Upper lobe of left lung (tissue), 6 donors: ENCODE results near the gene THRA. TPM values are rescaled to one million over a fixed set of nuclear protein-coding genes. Genes with fewer than 3 reads are reported as not detected.
A peak's percentile ranks its signal among the peaks of the same experiment; 100 is the strongest.

Source experiments
- ATAC-seq, 2 donors: fragments of 200-7000 bp; cut with Tn5 transposase; one replicate each; pipeline ENCODE4 v1.9.1; 2022; ENCODE audit warnings: mild to moderate bottlenecking in 2 of 2, moderate library complexity in 2 of 2; ENCODE audit not compliant: low FRiP score in 2 of 2
- DNase-seq, 2 donors: peaks; one replicate each; pipeline ENCODE4 v3.0.0-alpha.2; 2019 to 2020
- H3K27ac ChIP-seq, 4 donors: fragments of 200-600 bp; sonication (generic); one replicate each; pipeline ENCODE4 v1.5.1; 2016 to 2019
- H3K27me3 ChIP-seq, 4 donors: fragments of 200-600 bp; sonication (generic); one replicate each; pipeline ENCODE4 v1.5.1; 2017 to 2019
- H3K36me3 ChIP-seq, 4 donors: fragments of 200-600 bp; sonication (generic); one replicate each; pipeline ENCODE4 v1.5.1; 2016 to 2019
- H3K4me1 ChIP-seq, 4 donors: fragments of 200-600 bp; sonication (generic); one replicate each; pipeline ENCODE4 v1.5.1; 2018 to 2019
- H3K4me3 ChIP-seq, 4 donors: fragments of 200-600 bp; sonication (generic); one replicate each; pipeline ENCODE4 v1.5.1; 2017 to 2019; ENCODE audit warnings: mild to moderate bottlenecking in 2 of 4, moderate library complexity in 1 of 4
- H3K9me3 ChIP-seq, 4 donors: fragments of 200-600 bp; sonication (generic); one replicate each; pipeline ENCODE4 v1.5.1; 2018 to 2019
- EP300 ChIP-seq, 4 donors: sonication (generic); formaldehyde crosslinking; IDR thresholded peaks; one replicate each; pipeline ENCODE4 v1.5.1; 2017; ENCODE audit warnings: antibody characterized with exemption in 4 of 4, control low read depth in 2 of 4
- POLR2A ChIP-seq, 4 donors: fragments of 450-650 bp; IDR thresholded peaks; one replicate each; pipeline ENCODE4 v1.5.1; 2016 to 2017; ENCODE audit warnings: antibody characterized with exemption in 4 of 4, mild to moderate bottlenecking in 2 of 4
- POLR2AphosphoS5 ChIP-seq, 2 donors: sonication (generic); formaldehyde crosslinking; IDR thresholded peaks; one replicate each; pipeline ENCODE4 v1.5.1; 2017; ENCODE audit warnings: antibody characterized with exemption in 2 of 2
- WGBS, 2 donors: methylation state at CpG; one replicate each; pipeline ENCODE4 v1.1.5; 2017 to 2018; 5-methylcytosine and 5-hydroxymethylcytosine counted together
- total RNA-seq, 6 donors: library from RNA; depleted of rRNA in 4 of 6; stranded (reverse); fragments of >200 nt in 4 of 6; gene quantifications; one replicate each; pipeline versions ENCODE4 v1.1.0 to v1.2.1, GENCODE V29; 2016 to 2021
- TF ChIP-seq, protein P1 (sequence below), 6 experiments: fragments of 450-650 bp in 4 of 6; fragments of 200-600 bp in 2 of 6; sonication (generic) in 2 of 6; IDR thresholded peaks; one replicate each; pipeline ENCODE4 v1.5.1; 2016 to 2019; ENCODE audit warnings: antibody characterized with exemption in 6 of 6
- donor health status: DM: no; HTN: no; CAD: no; lungs with moderate emphysema.
- donor health status: DM: no; HTN: yes; CAD: no; lungs with severe emphysema.

Gene THRA
- total RNA-seq, 6 donors from 2014 or later = 31.0 to 55.3 (median 49.9) TPM

DNA sequence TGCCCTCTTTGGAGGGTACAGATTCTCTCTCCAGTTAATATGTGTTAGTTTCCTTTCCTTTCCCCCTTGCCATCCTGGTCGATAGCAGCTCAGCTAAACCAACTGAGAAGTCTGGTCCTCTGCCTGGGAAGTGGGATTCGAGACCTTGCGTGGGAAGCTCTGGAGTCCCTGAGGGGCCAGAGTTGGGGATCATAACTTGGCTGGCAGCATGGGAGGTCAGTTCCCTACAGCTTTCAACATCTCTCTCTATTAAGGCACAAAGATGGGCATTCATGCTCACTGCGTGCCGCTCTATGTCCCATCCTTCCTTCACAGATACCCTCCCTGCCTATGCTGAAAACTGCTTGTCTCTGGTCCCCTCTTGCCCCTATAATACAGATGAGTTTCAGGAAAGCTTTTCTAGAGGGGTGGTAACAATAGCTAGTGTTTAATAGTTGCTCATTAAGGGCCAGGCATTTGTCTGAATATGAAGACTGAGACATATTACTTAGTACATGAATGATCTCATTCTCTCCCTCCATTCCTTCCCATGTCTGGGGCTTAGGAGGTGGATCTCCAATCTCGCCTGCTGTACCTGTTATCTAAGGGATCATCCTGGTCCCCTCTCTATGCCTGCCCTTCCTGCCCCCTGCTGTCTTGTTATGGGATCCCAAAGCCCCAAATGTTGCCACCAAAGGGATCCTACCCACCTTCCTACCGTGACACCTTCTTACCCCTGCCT, 10.8 kb downstream of the THRA start:
- Histone ChIP-seq H3K27ac (peak overlapping the region; percentile 86 to 94 (median 90)), H3K36me3 (peaks cover 0 to 21% (median 5%) of the 10 kb centered on the region in 4 donors), H3K9me3 (no peaks in the 10 kb centered on the region), H3K27me3 (no peaks in the 10 kb centered on the region), H3K4me3 (no peak overlapping the region), H3K4me1 (peaks cover 79 to 88% (median 86%) of the 10 kb centered on the region in 4 donors)
- no peak for ATAC-seq
- TF ChIP-seq POLR2AphosphoS5 (IDR thresholded peaks at IDR 0.05) = no peak
- WGBS, 2 donors = 88 to 91% methylated on average over 7 of the region's 7 CpGs
- no peak for DNase-seq

DNA sequence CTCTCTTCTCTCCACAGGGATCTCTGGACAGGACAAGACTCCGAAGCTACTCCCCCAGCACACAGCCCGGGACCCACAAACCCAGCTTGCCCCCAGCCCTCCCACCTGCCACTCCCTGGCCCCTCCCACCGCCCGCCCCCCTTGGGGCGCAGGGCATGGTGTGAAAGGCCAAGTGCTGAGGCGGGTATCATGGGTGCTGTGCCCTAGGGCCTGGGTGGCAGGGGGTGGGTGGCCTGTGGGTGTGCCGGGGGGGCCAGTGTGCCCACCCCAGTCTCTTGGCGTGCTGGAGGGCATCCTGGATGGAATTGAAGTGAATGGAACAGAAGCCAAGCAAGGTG, 11.4 kb downstream of the THRA start:
- ATAC-seq = no peak

DNA sequence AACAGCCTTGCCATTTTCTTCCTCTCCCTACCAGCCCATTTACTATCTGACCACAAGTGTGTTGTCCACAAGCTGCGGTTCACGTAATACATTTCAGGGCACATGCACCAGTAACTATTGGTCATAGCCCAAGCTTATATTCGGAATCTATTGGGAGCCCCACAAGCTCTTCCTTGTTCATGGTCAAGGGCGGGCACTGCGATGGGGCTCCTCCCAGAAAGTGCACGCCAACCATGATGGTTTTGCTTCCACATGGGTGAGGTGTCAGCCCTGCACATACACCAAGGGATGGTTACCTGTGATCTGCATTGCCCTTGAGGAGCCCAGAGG, 12.1 kb downstream of the THRA start:
- peaks cover 0 to 32% (median 7%) of the 10 kb centered on the region in 4 donors for H3K36me3 ChIP-seq
- H3K9me3 ChIP-seq = no peaks in the 10 kb centered on the region
- WGBS, 2 donors = 51 to 55% methylated on average over 5 to 6 of the region's 6 CpGs
- peaks cover 67 to 76% (median 73%) of the 10 kb centered on the region in 4 donors for H3K4me1 ChIP-seq
- DNase-seq = no peak
- TF ChIP-seq POLR2A (IDR thresholded peaks at IDR 0.05) = no peak
- TF ChIP-seq POLR2AphosphoS5 (IDR thresholded peaks at IDR 0.05) = no peak
- no peak for TF ChIP-seq EP300 (IDR thresholded peaks at IDR 0.05)
- TF ChIP-seq, protein P1, sequence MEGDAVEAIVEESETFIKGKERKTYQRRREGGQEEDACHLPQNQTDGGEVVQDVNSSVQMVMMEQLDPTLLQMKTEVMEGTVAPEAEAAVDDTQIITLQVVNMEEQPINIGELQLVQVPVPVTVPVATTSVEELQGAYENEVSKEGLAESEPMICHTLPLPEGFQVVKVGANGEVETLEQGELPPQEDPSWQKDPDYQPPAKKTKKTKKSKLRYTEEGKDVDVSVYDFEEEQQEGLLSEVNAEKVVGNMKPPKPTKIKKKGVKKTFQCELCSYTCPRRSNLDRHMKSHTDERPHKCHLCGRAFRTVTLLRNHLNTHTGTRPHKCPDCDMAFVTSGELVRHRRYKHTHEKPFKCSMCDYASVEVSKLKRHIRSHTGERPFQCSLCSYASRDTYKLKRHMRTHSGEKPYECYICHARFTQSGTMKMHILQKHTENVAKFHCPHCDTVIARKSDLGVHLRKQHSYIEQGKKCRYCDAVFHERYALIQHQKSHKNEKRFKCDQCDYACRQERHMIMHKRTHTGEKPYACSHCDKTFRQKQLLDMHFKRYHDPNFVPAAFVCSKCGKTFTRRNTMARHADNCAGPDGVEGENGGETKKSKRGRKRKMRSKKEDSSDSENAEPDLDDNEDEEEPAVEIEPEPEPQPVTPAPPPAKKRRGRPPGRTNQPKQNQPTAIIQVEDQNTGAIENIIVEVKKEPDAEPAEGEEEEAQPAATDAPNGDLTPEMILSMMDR (IDR thresholded peaks at IDR 0.05) = no peak
- H3K27me3 ChIP-seq = no peaks in the 10 kb centered on the region
- peak in 1 of 2 donors; percentile 20 for ATAC-seq
- peak overlapping the region in 2 of 4 donors; percentile 8 to 19 for H3K4me3 ChIP-seq
- H3K27ac ChIP-seq = peak overlapping the region; percentile 86 to 94 (median 90)

More for the DNA sequence above, 11.4 kb downstream of the THRA start:
- WGBS, 2 donors = 74 to 83% methylated on average over 7 to 8 of the region's 8 CpGs
- H3K36me3 ChIP-seq = peaks cover 0 to 26% (median 7%) of the 10 kb centered on the region in 4 donors
- no peak for TF ChIP-seq EP300 (IDR thresholded peaks at IDR 0.05)
- TF ChIP-seq, protein P1 (IDR thresholded peaks at IDR 0.05) = no peak
- no peak for TF ChIP-seq POLR2A (IDR thresholded peaks at IDR 0.05)
- TF ChIP-seq POLR2AphosphoS5 (IDR thresholded peaks at IDR 0.05) = no peak
- peaks cover 74 to 82% (median 80%) of the 10 kb centered on the region in 4 donors for H3K4me1 ChIP-seq
- H3K9me3 ChIP-seq = no peaks in the 10 kb centered on the region
- H3K27me3 ChIP-seq = no peaks in the 10 kb centered on the region
- no peak overlapping the region for H3K4me3 ChIP-seq
- peak in 1 of 2 donors; percentile 82 for DNase-seq
- H3K27ac ChIP-seq = peak overlapping the region; percentile 86 to 94 (median 90)

DNA sequence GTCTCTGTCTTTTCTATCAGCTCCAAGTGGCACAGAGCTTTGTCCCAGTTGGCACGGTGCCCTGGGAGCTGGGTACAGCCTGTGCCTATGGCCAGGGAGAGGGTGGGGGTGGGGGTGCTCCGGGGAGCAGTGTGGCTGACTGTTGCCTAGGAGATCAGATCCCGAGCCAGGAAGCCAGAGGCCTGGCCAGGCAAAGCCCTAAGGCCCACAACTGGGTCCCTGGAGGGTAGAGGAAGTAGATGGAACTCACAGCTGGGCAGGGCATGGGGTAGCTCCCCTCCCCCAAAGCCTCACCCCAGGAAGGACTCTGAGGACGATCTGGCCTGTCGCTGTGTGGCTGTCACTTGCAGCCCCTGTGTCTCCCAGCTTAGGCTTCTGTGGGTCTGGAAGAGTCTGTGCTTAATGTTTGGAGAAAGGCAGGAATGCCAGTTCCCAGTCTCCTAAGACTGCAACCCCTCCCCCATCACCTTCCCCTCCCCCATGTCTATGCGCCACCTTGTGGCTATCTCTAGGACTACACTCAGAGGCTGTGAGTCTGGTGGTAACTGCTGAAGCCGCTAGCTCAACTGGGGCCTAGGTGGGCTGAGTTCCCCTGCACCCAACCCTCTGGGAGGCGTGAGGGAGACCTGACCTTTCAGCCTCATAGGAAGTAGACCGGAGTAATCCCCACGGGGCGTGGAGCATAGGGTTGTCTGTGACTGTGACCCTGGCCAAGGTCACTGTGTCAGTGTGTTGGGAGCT, 12.6 kb downstream of the THRA start:
- 0 to 5% methylated on average over 2 to 11 of the region's 11 CpGs for WGBS, 2 donors
- Histone ChIP-seq H3K27ac (peak overlapping the region; percentile 86 to 94 (median 90)), H3K4me1 (peaks cover 62 to 70% (median 68%) of the 10 kb centered on the region in 4 donors), H3K4me3 (peak overlapping the region in 2 of 4 donors; percentile 8 to 19), H3K9me3 (no peaks in the 10 kb centered on the region), H3K36me3 (peaks cover 0 to 33% (median 9%) of the 10 kb centered on the region in 4 donors), H3K27me3 (no peaks in the 10 kb centered on the region)
- peak in 2 of 4 donors; percentile 47 to 81 for TF ChIP-seq EP300 (IDR thresholded peaks at IDR 0.05)
- TF ChIP-seq, protein P1 (IDR thresholded peaks at IDR 0.05) = peak; percentile 91 to 95 (median 92)
- peak in 1 of 4 donors; percentile 15 for TF ChIP-seq POLR2A (IDR thresholded peaks at IDR 0.05)
- peak in 1 of 2 donors; percentile 28 for TF ChIP-seq POLR2AphosphoS5 (IDR thresholded peaks at IDR 0.05)
- ATAC-seq (peak; percentile 81 to 87), DNase-seq (peak in 1 of 2 donors; percentile 93)

DNA sequence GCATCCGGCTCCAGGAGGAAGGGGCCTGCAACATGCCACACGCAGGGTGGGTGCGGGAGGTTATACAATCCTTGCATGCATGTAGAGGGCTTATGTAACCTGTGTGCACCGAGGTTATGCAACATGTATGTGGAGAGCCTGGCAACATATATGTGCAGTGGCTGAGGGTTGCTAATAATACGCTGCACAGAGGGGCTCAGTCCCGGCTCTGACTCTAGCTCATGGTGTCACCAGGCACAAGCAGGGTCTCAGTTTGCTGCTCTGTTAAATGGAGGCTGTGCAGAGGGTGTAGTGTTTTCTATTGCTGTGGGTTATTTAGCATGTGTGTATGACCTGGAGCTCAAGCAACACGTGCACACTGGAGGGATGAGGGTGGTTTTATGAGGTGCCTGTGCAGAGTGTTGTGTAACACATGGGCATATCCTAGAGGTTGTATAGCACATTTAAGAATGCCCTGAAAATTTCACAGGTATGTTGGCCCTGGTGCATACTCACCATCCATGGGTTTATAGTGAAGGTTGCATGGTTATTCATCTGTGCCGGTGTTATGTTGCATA, 13.3 kb downstream of the THRA start:
- DNase-seq (no peak), ATAC-seq (no peak)
- peak overlapping the region in 1 of 4 donors; percentile 19 for H3K4me3 ChIP-seq
- no peaks in the 10 kb centered on the region for H3K27me3 ChIP-seq
- H3K27ac ChIP-seq = peak overlapping the region; percentile 86 to 94 (median 90)
- no peaks in the 10 kb centered on the region for H3K9me3 ChIP-seq
- TF ChIP-seq, protein P1 (IDR thresholded peaks at IDR 0.05) = no peak
- TF ChIP-seq POLR2AphosphoS5 (IDR thresholded peaks at IDR 0.05) (no peak), POLR2A (IDR thresholded peaks at IDR 0.05) (no peak), EP300 (IDR thresholded peaks at IDR 0.05) (no peak)
- H3K36me3 ChIP-seq = peaks cover 0 to 33% (median 11%) of the 10 kb centered on the region in 4 donors
- 33 to 38% methylated on average over 5 to 8 of the region's 8 CpGs for WGBS, 2 donors
- peaks cover 55 to 64% (median 62%) of the 10 kb centered on the region in 4 donors for H3K4me1 ChIP-seq
